Measurements from ENCODE around the gene TSPAN3.

DNA sequence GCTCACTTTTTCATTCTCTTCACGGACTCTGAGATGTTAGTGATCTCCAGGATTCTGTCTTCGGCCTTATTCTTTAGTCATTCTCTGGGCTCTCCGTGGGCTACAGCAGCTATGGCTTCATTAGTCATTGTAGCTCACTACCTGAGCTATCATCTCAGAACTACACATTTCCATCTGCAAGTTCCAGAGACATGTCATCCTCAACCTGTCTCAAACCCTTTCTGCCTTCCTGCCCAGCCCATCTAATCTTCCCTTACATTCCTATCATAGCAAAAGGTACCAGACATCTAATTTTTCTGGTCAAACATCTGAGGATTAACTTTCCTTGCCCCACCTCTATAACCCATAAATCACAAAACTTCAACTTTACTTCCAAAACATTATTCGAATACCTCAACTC is 13.2 kb downstream of the TSPAN3 start:
- TF ChIP-seq, protein P1, sequence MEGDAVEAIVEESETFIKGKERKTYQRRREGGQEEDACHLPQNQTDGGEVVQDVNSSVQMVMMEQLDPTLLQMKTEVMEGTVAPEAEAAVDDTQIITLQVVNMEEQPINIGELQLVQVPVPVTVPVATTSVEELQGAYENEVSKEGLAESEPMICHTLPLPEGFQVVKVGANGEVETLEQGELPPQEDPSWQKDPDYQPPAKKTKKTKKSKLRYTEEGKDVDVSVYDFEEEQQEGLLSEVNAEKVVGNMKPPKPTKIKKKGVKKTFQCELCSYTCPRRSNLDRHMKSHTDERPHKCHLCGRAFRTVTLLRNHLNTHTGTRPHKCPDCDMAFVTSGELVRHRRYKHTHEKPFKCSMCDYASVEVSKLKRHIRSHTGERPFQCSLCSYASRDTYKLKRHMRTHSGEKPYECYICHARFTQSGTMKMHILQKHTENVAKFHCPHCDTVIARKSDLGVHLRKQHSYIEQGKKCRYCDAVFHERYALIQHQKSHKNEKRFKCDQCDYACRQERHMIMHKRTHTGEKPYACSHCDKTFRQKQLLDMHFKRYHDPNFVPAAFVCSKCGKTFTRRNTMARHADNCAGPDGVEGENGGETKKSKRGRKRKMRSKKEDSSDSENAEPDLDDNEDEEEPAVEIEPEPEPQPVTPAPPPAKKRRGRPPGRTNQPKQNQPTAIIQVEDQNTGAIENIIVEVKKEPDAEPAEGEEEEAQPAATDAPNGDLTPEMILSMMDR (IDR thresholded peaks at IDR 0.05) = no peak
- TF ChIP-seq POLR2A (IDR thresholded peaks at IDR 0.05) (no peak), POLR2AphosphoS5 (IDR thresholded peaks at IDR 0.05) (no peak), EP300 (IDR thresholded peaks at IDR 0.05) (no peak)
